ENCODE measurements around the gene TTC39B.

Gene TTC39B

GRCh38 chr9:15344191-15344590 lies 37.2 kb upstream of the TTC39B start:
- Histone ChIP-seq H3K27ac (ENCODE audit: extremely low read depth, low read depth, low read length) (no peak overlapping the region), H3K9me3 (ENCODE audit: control insufficient read depth, insufficient read depth, low read depth, low read length) (no peaks in the 10 kb centered on the region), H3K4me3 (ENCODE audit: low read depth, low read length) (no peak overlapping the region), H3K36me3 (ENCODE audit: control insufficient read depth in 2 of 2, insufficient read depth in 1 of 2, low read length in 2 of 2) (no peaks in the 10 kb centered on the region), H3K4me1 (ENCODE audit: control insufficient read depth, insufficient read depth, low read length) (no peaks in the 10 kb centered on the region)
- ChIA-PET CTCF (no interaction called here), POLR2A (no interaction called here)
- TF ChIP-seq EGR2 (tag by site-specific recombination; IDR thresholded peaks at IDR 0.05; ENCODE audit: low read depth) (no peak), ZNF600 (tag by site-specific recombination; IDR thresholded peaks at IDR 0.05) (no peak), YY1 (tag by site-specific recombination; IDR thresholded peaks at IDR 0.05) (no peak), IKZF3 (tag by site-specific recombination; IDR thresholded peaks at IDR 0.05) (no peak), ZNF707 (tag by site-specific recombination; IDR thresholded peaks at IDR 0.05) (no peak), ZNF324 (tag by site-specific recombination; IDR thresholded peaks at IDR 0.05) (no peak), SCRT2 (tag by site-specific recombination; IDR thresholded peaks at IDR 0.05) (no peak), ZFP69B (tag by site-specific recombination; IDR thresholded peaks at IDR 0.05) (no peak), ZNF133 (tag by site-specific recombination; IDR thresholded peaks at IDR 0.05) (no peak)

- no peak overlapping the region for H3K27ac ChIP-seq (ENCODE audit: extremely low read depth, low read depth, low read length)
- H3K4me3 ChIP-seq (ENCODE audit: low read depth, low read length), result no peak overlapping the region
- POLR2A ChIA-PET, result no interaction called here
- CTCF ChIA-PET, result no interaction called here
- H3K9me3 ChIP-seq (ENCODE audit: control insufficient read depth, insufficient read depth, low read depth, low read length), result no peaks in the 10 kb centered on the region
- H3K4me1 ChIP-seq (ENCODE audit: control insufficient read depth, insufficient read depth, low read length), result no peaks in the 10 kb centered on the region
- H3K36me3 ChIP-seq (ENCODE audit: control insufficient read depth in 2 of 2, insufficient read depth in 1 of 2, low read length in 2 of 2), result no peaks in the 10 kb centered on the region
- TF ChIP-seq KLF8 (tag by site-specific recombination; IDR thresholded peaks at IDR 0.05), result no peak
- TF ChIP-seq ZNF777 (tag by site-specific recombination; IDR thresholded peaks at IDR 0.05; ENCODE audit: borderline replicate concordance), result no peak
- TF ChIP-seq ZNF658 (tag by site-specific recombination; IDR thresholded peaks at IDR 0.05), result no peak
- no peak for TF ChIP-seq ZNF202 (tag by site-specific recombination; IDR thresholded peaks at IDR 0.05; ENCODE audit: borderline replicate concordance)
- TF ChIP-seq ZNF23 (tag by site-specific recombination; IDR thresholded peaks at IDR 0.05; ENCODE audit: borderline replicate concordance), result no peak
- no peak for TF ChIP-seq ZNF24 (tag by site-specific recombination; IDR thresholded peaks at IDR 0.05)
- TF ChIP-seq RBAK (tag by site-specific recombination; IDR thresholded peaks at IDR 0.05), result no peak
Observed at GRCh38 chr9:15333376-15333881, 26.4 kb upstream of the TTC39B start.

- Histone ChIP-seq H3K4me3 (ENCODE audit: low read depth, low read length) (no peak overlapping the region), H3K27ac (ENCODE audit: extremely low read depth, low read depth, low read length) (no peak overlapping the region), H3K36me3 (ENCODE audit: control insufficient read depth in 2 of 2, insufficient read depth in 1 of 2, low read length in 2 of 2) (no peaks in the 10 kb centered on the region), H3K9me3 (ENCODE audit: control insufficient read depth, insufficient read depth, low read depth, low read length) (no peaks in the 10 kb centered on the region), H3K4me1 (ENCODE audit: control insufficient read depth, insufficient read depth, low read length) (no peaks in the 10 kb centered on the region)
- CTCF ChIA-PET, result no interaction called here
- TF ChIP-seq ZNF239 (tag by site-specific recombination; IDR thresholded peaks at IDR 0.05), result no peak
- TF ChIP-seq ZNF561 (tag by site-specific recombination; IDR thresholded peaks at IDR 0.05; ENCODE audit: borderline replicate concordance), result no peak
- TF ChIP-seq ZNF132 (tag by site-specific recombination; IDR thresholded peaks at IDR 0.05; ENCODE audit: borderline replicate concordance), result no peak
- no peak for TF ChIP-seq GLI4 (tag by site-specific recombination; IDR thresholded peaks at IDR 0.05)
- TF ChIP-seq ZNF530 (tag by site-specific recombination; IDR thresholded peaks at IDR 0.05; ENCODE audit: low read depth), result no peak
- TF ChIP-seq ZNF23 (tag by site-specific recombination; IDR thresholded peaks at IDR 0.05; ENCODE audit: borderline replicate concordance), result no peak
- no peak for TF ChIP-seq ZNF549 (tag by site-specific recombination; IDR thresholded peaks at IDR 0.05)
- no peak for TF ChIP-seq ZNF488 (tag by site-specific recombination; IDR thresholded peaks at IDR 0.05)
- TF ChIP-seq ZBTB17 (tag by site-specific recombination; IDR thresholded peaks at IDR 0.05), result no peak
- no peak for TF ChIP-seq ZNF133 (tag by site-specific recombination; IDR thresholded peaks at IDR 0.05)
- no peak for TF ChIP-seq ZNF670 (tag by site-specific recombination; IDR thresholded peaks at IDR 0.05; ENCODE audit: low read depth)
- TF ChIP-seq ZSCAN5A (tag by site-specific recombination; IDR thresholded peaks at IDR 0.05), result no peak
- TF ChIP-seq ZNF280D (tag by site-specific recombination; IDR thresholded peaks at IDR 0.05), result no peak
- TF ChIP-seq ZBTB26 (tag by site-specific recombination; optimal IDR thresholded peaks at IDR 0.05), result no peak
- POLR2A ChIA-PET, result no interaction called here
Observed at GRCh38 chr9:15332939-15333338, 25.9 kb upstream of the TTC39B start.
